ENCODE results near the gene RHOXF2B. TPM values are rescaled to one million over a fixed set of nuclear protein-coding genes. Genes with fewer than 3 reads are reported as not detected.
"Not testable (repeated sequence)": the region's sequence is repeated elsewhere in the genome, so short reads cannot be mapped to it uniquely, and the experiment has no call there.

Gene RHOXF2B
- total and polyA plus RNA-seq, 2 experiments from 2014 or later = not detected

- H3K9me3 ChIP-seq (ENCODE audit: low read depth) = no peaks in the 10 kb centered on the region
- no peaks in the 10 kb centered on the region for H3K4me1 ChIP-seq (ENCODE audit: low read depth)
- no peaks in the 10 kb centered on the region for H3K36me3 ChIP-seq
- no peak for DNase-seq (ENCODE audit: low read depth in 1 of 2, low spot score in 1 of 2)
- H3K4me3 ChIP-seq = no peak overlapping the region
- TF ChIP-seq CTCF (IDR thresholded peaks at IDR 0.05; ENCODE audit: low read depth, low read length) = no peak
- no peaks in the 10 kb centered on the region for H3K27me3 ChIP-seq
- H3K27ac ChIP-seq = no peak overlapping the region
These were observed 40.8 kb downstream of the RHOXF2B start for GRCh38 chrX:120036704-120037103.

- DNase-seq (ENCODE audit: low read depth in 1 of 2, low spot score in 1 of 2); H3K4me1 ChIP-seq (ENCODE audit: low read depth); H3K27me3 ChIP-seq; H3K9me3 ChIP-seq (ENCODE audit: low read depth); H3K36me3 ChIP-seq; H3K4me3 ChIP-seq; H3K27ac ChIP-seq: not testable (repeated sequence)
These were observed 41.8 kb downstream of the RHOXF2B start for GRCh38 chrX:120035522-120036309.

GRCh38 chrX:120029354-120029753 is 48.1 kb downstream of the RHOXF2B start:
- Histone ChIP-seq H3K27me3 (no peaks in the 10 kb centered on the region), H3K36me3 (no peaks in the 10 kb centered on the region), H3K9me3 (ENCODE audit: low read depth) (no peaks in the 10 kb centered on the region), H3K27ac (no peak overlapping the region), H3K4me3 (no peak overlapping the region), H3K4me1 (ENCODE audit: low read depth) (no peaks in the 10 kb centered on the region)
- no peak for DNase-seq (ENCODE audit: low read depth in 1 of 2, low spot score in 1 of 2)
- TF ChIP-seq CTCF (IDR thresholded peaks at IDR 0.05; ENCODE audit: low read depth, low read length) = no peak

GRCh38 chrX:120023259-120023658 is 54.2 kb downstream of the RHOXF2B start:
- H3K4me1 ChIP-seq (ENCODE audit: low read depth) = no peaks in the 10 kb centered on the region
- no peaks in the 10 kb centered on the region for H3K9me3 ChIP-seq (ENCODE audit: low read depth)
- peaks cover 20% of the 10 kb centered on the region for H3K27me3 ChIP-seq
- TF ChIP-seq CTCF (IDR thresholded peaks at IDR 0.05; ENCODE audit: low read depth, low read length) = no peak
- no peak overlapping the region for H3K4me3 ChIP-seq
- H3K27ac ChIP-seq = no peak overlapping the region
- DNase-seq (ENCODE audit: low read depth in 1 of 2, low spot score in 1 of 2) = no peak
- no peaks in the 10 kb centered on the region for H3K36me3 ChIP-seq

- H3K27me3 ChIP-seq = peaks cover 25% of the 10 kb centered on the region
- no peak overlapping the region for H3K4me3 ChIP-seq
- no peaks in the 10 kb centered on the region for H3K36me3 ChIP-seq
- DNase-seq (ENCODE audit: low read depth in 1 of 2, low spot score in 1 of 2) = no peak
- no peaks in the 10 kb centered on the region for H3K9me3 ChIP-seq (ENCODE audit: low read depth)
- no peak for TF ChIP-seq CTCF (IDR thresholded peaks at IDR 0.05; ENCODE audit: low read depth, low read length)
- H3K4me1 ChIP-seq (ENCODE audit: low read depth) = no peaks in the 10 kb centered on the region
- no peak overlapping the region for H3K27ac ChIP-seq
These were observed 54.7 kb downstream of the RHOXF2B start for GRCh38 chrX:120022763-120023162.

Other genes starting within 250 kb of the RHOXF2B start
- 5.4 and 5.5 TPM in 2 replicates for gene UPF3B, start 224.7 kb downstream of the RHOXF2B start, total RNA-seq
- 22.2 and 25.1 TPM in 2 replicates for gene UPF3B, start 224.7 kb downstream of the RHOXF2B start, polyA plus RNA-seq
- 35.7 and 42.9 TPM in 2 replicates for gene RNF113A, start 206.0 kb downstream of the RHOXF2B start, total RNA-seq
- 26.0 and 28.3 TPM in 2 replicates for gene RNF113A, start 206.0 kb downstream of the RHOXF2B start, polyA plus RNA-seq
- gene NDUFA1, start 205.9 kb downstream of the RHOXF2B start, total RNA-seq = 38.3 and 71.7 TPM in 2 replicates
- 476 and 587 TPM in 2 replicates for gene NDUFA1, start 205.9 kb downstream of the RHOXF2B start, polyA plus RNA-seq
- not detected in 2 replicates for gene AKAP14, start 181.8 kb downstream of the RHOXF2B start, total RNA-seq
- not detected in 2 replicates for gene AKAP14, start 181.8 kb downstream of the RHOXF2B start, polyA plus RNA-seq
- 6.8 and 8.3 TPM in 2 replicates for gene NKAP, start 133.9 kb downstream of the RHOXF2B start, total RNA-seq
- 5.6 and 6.9 TPM in 2 replicates for gene NKAP, start 133.9 kb downstream of the RHOXF2B start, polyA plus RNA-seq
- gene RHOXF1, start 38.2 kb upstream of the RHOXF2B start, total RNA-seq = 0.42 and 2.8 TPM in 2 replicates
- 1.7 and 2.0 TPM in 2 replicates for gene RHOXF1, start 38.2 kb upstream of the RHOXF2B start, polyA plus RNA-seq
- gene RHOXF2, start 80.9 kb upstream of the RHOXF2B start, total RNA-seq = not detected in 2 replicates
- gene RHOXF2, start 80.9 kb upstream of the RHOXF2B start, polyA plus RNA-seq = 0.39 and 0.41 TPM in 2 replicates
- 8.9 and 11.4 TPM in 2 replicates for gene ZBTB33, start 173.1 kb upstream of the RHOXF2B start, total RNA-seq
- gene ZBTB33, start 173.1 kb upstream of the RHOXF2B start, polyA plus RNA-seq = 5.7 and 10.2 TPM in 2 replicates
- 2.3 and 3.1 TPM in 2 replicates for gene TMEM255A, start 233.8 kb upstream of the RHOXF2B start, total RNA-seq
- gene TMEM255A, start 233.8 kb upstream of the RHOXF2B start, polyA plus RNA-seq = 5.2 and 9.0 TPM in 2 replicates

Data from cardiac muscle cell (in vitro differentiated cells and primary cell).